Hematopoietic multipotent progenitor cell treated with erythropoietin and hydrocortisone succinate and interleukin-3 and kit ligand, for 17 days (in vitro differentiated cells): ENCODE results near the gene CADM2.

Source experiments
- DNase-seq: peaks from one replicate; pipeline ENCODE4 v3.0.0-alpha.2; 2015; ENCODE audit warnings: low spot score

CADM2 gene

GRCh38 chr3:85189731-85190130 lies 230.9 kb downstream of the CADM2 start:
- DNase-seq, result no peak

- DNase-seq, result no peak
These were observed 234.8 kb downstream of the CADM2 start for GRCh38 chr3:85193565-85193964.

GRCh38 chr3:85208650-85209049 lies 249.9 kb downstream of the CADM2 start:
- DNase-seq, result no peak

GRCh38 chr3:85210540-85210939 lies 251.8 kb downstream of the CADM2 start:
- no peak for DNase-seq

DNA sequence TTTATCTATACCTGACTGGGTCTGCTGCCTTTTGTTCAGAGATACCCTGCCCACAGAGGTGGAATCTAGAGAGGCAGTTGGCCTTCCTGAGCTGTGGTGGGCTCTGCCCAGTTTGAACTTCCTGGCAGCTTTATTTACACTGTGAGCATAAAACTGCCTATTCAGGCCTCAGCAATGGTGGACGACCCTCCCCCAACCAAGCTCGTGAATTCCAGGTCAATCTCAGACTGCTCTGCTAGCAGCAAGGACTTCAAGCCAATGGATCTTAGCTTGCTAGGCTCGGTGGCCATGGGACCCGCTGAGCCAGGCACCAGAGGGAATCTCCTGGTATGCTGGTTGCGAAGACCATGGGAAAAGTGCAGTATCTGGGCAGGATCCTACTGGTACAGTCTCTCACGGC lies 270.2 kb downstream of the CADM2 start:
- DNase-seq, result no peak

GRCh38 chr3:85244091-85244490 lies 285.3 kb downstream of the CADM2 start:
- no peak for DNase-seq

GRCh38 chr3:85244519-85244918 lies 285.7 kb downstream of the CADM2 start:
- no peak for DNase-seq

DNA sequence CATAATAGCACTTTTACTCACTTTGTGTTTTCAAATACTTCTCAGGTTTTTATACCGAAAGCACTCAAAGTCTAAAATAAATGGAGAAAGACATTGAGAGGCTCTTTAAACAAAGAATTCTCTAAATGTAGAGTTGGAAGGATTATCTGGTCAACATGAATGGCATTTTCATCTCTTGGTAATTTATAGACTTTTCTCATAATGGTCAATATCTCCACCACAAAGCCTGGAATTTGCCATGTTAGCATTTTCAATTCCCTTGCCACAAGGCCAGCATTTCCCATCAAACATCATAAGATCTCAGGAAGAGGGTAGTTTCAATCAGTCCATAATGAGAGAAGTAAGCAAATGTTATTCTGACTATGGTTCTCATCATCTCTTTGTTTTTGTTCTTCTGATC lies 293.0 kb downstream of the CADM2 start:
- DNase-seq, result no peak

- DNase-seq, result no peak
These were observed 293.9 kb downstream of the CADM2 start for GRCh38 chr3:85252686-85253085.

DNA sequence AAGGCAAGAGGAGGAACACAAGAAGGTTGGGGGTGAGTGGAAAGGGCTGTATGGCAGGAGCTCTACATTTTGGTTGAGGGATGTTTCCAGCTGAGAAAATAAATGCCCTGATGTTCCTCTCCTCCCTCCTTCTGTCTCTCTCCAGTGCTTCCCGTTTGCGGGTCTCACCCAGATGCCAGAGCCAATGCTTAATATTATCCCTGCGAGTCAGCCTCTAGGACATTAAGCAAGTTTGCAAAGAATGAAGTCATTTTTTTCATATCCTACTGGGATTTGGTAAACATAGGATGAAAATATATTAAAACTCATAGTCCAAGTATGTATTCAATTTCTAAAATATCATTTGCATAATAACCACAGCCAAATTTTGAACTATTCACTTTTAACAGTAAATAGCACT lies 295.9 kb downstream of the CADM2 start:
- DNase-seq, result no peak

- DNase-seq, result no peak
These were observed 297.2 kb downstream of the CADM2 start for GRCh38 chr3:85255949-85256348.

DNA sequence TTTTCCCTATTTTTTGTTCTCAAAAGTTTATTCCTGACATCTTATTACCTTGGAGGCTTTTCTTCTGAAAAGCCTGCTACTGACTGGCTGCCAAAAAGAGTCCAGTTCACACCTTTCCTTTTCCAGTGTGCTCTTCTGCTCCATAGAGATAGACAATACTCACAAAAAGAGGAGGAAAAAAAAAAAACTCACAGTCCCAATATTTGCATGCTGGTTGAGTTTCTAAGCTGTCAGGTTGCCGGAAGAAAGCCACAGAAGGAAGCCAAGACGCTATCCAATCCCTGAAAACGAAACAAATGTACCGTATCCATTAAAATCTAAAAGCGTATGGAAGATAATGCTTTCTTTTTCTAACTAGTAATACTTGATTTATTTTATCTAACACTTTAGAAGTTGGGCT lies 299.5 kb downstream of the CADM2 start:
- DNase-seq, result no peak

GRCh38 chr3:85258819-85259218 lies 300.0 kb downstream of the CADM2 start:
- DNase-seq, result no peak

DNA sequence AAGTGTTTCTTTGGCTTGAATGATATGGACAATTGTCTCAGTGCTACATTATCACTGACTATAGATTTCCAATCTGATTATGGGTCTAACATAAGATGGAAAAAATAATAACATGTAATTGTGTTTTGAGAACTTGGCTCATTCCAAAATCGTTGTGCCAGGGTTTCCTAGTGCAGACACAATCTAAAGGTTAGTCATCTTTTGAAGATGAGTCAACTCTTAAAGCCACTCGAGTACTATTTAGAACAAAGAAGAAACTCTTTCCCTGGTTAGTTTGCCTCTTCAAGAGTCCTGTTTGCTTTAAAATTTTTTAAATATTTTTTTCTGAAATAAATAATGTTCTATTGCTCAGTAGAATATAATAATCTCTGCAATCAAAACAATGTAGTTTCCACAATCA lies 301.0 kb downstream of the CADM2 start:
- no peak for DNase-seq

DNA sequence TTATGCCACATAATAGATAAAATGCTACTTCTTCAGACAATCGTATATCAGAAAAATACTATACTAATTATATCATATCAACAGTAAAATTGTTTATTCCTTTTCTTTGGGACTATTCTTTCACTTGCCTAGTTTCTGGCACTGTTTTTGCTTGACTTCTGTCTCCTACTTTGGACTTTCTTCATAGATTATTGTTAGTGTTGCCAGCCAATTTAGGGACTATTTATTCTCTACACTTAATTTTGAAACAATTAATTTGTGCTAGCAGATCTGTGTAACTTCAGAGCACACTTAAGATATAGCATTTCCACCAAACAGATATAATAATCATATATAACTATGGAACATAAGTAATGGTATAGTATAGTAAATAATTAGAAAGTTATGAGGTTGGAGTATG lies 305.6 kb downstream of the CADM2 start:
- no peak for DNase-seq

GRCh38 chr3:85270488-85270887 lies 311.7 kb downstream of the CADM2 start:
- DNase-seq, result no peak

DNA sequence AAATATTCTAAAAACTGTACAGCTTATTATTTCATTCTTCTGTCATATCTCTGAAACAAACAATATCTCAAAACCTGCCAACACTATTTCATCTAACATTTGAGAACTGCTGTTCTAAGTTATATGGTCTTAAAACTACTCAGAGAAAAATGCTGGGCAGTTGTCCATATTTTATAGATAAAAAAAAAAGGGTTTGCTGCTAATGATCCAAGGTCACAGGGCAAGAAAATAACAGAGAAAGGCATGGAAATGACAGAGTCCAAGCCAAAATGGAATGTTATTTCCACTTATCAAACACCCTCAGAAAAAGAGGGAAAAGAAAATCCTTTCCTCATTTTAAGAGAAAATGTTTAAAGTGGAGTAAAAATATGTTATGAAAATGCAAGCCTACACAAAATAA lies 313.1 kb downstream of the CADM2 start:
- DNase-seq, result no peak

DNA sequence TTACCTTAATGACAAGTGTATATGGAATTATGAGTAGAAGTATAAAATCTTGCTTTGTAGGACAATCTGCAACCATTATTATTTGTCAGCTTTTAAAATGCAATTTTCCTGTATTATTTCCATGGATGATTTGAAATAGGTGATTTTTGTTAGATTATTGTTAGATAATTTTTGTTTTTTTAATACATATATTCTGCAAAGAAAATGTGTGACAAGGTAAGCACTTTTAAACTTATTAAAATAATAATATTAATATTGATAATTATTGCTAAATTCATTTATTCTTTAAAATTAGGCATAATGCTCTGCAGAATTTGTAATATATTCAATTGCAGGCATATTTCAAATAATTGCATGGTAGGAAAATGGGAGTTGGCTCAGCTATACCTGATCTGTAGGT lies 329.5 kb downstream of the CADM2 start:
- DNase-seq, result no peak

GRCh38 chr3:85297291-85297690 lies 338.5 kb downstream of the CADM2 start:
- no peak for DNase-seq

DNA sequence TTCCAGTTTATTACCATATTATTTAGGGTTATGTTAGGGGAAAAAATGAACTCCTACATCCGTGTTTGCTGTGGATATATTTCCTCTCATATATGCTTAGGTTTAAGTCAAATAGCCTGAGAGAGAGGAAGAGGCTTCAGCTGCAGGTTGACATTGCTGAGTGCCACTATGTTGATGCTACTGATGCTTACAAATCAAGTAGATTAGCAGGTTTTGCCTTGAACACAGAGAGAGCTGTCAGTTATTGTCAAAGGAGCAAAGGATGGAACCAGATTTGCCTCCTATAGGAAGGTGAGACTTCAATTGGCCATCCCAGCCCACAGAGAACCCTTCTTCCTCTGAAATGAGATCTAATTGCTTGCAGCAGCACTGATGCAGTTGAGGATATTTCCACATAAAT lies 339.2 kb downstream of the CADM2 start:
- no peak for DNase-seq

DNA sequence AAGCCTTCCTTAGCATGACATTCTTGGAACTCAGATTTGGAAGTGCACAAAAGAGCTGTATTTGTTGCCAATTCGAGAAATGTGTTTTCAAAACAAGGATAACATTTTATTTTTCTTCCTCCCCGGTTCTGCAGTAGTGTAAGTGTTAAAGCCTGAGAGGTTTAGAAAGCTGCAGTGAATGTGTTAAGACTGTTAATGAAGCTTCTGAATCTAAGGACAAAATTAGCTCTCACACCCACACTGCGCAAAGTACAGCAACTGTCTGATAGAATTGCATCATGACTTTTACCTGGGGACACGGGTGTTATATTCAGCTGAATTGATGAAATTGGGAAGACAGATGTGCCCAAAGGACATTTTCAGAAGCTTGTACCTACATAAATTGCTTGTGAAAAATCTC lies 344.4 kb downstream of the CADM2 start:
- DNase-seq, result no peak

GRCh38 chr3:85304360-85304964 lies 345.7 kb downstream of the CADM2 start:
- DNase-seq, result no peak

GRCh38 chr3:85312331-85312730 lies 353.5 kb downstream of the CADM2 start:
- DNase-seq, result no peak

DNA sequence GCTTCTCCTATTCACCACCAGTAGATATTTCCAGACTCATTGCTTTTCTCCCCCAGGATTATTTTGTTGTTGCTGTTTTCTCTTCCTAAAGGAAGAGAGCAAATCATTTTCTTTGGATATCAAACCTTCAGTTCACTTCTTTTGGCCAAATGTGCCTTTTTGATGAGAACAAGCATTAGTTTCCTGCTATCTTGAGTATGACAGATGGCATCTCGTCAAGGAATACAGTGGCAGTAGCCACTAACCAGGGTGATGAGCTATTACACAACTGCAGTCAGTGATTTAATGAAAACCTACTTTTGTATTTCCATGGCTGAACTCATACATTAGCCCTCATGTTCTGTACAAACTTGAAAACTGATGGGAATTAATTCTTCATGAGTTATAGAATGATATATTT lies 354.6 kb downstream of the CADM2 start:
- no peak for DNase-seq

GRCh38 chr3:85316252-85316651 lies 357.5 kb downstream of the CADM2 start:
- no peak for DNase-seq
